Coronary artery (tissue), 2 donors: Measurements from ENCODE around the gene PLCH1.

Experiments used
- DNase-seq: peaks from one replicate; pipeline ENCODE4 v3.0.0-alpha.2; 2017; ENCODE audit warnings: low spot score
- H3K27ac ChIP-seq, 2 donors: fragments of 200-600 bp; sonication (generic); one replicate each; pipeline ENCODE4 v1.5.1; 2016 to 2019
- H3K4me3 ChIP-seq: fragments of 200-600 bp; sonication (generic); 2 replicates; pipeline ENCODE4 v1.5.1; 2016; ENCODE audit warnings: mild to moderate bottlenecking, moderate library complexity
- TF ChIP-seq, protein P1 (sequence below): fragments of 200-600 bp; sonication (generic); IDR thresholded peaks from one replicate; pipeline ENCODE4 v1.5.1; 2019; ENCODE audit warnings: antibody characterized with exemption

Gene PLCH1

DNA sequence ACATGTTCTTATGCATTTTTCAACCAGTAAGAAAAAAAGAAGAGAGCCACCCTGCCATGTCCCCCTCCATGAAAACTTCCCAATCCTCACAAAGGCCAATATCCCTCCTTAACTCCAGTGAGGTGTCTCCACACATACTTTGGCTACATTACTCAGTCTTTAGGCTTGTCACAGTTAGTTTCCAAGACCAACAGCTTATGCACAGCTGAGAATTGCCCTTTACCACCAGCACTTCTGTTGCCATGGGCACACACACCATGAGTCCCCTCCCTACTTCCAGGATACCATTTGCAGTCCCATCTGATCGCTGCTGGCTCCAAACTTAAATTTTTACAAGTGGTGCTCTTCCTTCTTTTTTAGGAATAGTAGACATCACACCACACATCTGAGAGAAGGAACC, 301.1 kb downstream of the PLCH1 start:
- no peak for DNase-seq
- H3K27ac ChIP-seq = no peak overlapping the region
- TF ChIP-seq, protein P1, sequence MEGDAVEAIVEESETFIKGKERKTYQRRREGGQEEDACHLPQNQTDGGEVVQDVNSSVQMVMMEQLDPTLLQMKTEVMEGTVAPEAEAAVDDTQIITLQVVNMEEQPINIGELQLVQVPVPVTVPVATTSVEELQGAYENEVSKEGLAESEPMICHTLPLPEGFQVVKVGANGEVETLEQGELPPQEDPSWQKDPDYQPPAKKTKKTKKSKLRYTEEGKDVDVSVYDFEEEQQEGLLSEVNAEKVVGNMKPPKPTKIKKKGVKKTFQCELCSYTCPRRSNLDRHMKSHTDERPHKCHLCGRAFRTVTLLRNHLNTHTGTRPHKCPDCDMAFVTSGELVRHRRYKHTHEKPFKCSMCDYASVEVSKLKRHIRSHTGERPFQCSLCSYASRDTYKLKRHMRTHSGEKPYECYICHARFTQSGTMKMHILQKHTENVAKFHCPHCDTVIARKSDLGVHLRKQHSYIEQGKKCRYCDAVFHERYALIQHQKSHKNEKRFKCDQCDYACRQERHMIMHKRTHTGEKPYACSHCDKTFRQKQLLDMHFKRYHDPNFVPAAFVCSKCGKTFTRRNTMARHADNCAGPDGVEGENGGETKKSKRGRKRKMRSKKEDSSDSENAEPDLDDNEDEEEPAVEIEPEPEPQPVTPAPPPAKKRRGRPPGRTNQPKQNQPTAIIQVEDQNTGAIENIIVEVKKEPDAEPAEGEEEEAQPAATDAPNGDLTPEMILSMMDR = no peak
- no peak overlapping the region for H3K4me3 ChIP-seq

DNA sequence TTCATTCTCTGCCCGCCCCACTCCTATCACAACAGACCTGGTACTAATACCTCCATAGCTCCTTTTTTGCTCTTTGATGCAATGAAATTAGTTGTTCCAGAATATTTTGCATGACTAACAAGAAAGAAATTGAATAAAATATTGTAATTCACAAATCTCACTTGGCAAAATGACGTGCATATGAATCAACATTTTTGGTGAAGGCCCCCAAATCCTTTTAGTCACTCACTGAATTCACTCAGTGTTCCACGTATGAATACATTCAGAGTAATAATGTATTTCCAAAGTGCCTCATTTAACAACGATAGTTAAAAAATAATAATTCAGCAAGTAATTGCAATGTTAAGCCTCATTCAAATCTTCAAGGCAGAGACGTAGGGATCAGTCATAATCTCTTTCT, 302.8 kb downstream of the PLCH1 start:
- Histone ChIP-seq H3K27ac (no peak overlapping the region), H3K4me3 (no peak overlapping the region)
- no peak for DNase-seq
- TF ChIP-seq, protein P1 = no peak

DNA sequence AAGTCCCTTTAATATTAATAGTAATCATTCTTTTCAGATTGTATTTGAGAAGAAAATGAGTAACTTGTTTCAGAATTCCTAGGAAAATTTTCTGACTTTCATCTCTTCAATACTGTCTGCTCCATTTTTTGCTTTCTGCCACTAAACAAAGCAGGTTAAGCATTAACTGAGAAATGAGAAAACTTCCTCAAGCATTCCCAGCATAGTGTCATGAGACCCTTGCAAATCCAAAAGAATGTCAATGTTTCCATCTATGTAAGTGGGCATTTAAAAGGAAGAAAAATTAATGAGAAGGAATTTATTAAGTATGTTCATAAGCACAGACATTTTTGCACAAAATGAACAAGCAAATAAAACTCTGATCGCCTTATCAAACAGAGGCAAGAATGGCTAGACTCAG, 303.4 kb downstream of the PLCH1 start:
- TF ChIP-seq, protein P1 = no peak
- no peak overlapping the region for H3K4me3 ChIP-seq
- DNase-seq = no peak
- no peak overlapping the region for H3K27ac ChIP-seq

DNA sequence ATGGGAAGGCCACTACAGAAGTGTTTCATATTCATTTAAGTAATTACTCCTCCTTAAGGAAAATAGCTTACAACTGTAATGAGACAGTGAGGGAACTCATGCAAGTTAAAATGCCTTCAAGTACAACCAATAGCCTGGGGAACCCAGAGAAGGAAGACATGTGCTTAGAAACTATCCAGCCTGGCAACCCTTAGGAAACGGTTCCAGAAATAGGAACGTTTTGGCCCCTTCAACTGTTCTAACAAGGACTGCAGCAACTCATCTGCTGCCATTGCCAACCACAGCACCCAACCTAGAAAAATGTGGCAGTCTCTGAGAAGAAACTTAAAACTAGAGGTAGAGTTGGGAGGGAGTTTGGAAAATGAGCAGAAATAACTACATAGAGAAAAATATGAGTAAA, 303.8 kb downstream of the PLCH1 start:
- TF ChIP-seq, protein P1 = no peak
- H3K4me3 ChIP-seq = no peak overlapping the region
- no peak overlapping the region for H3K27ac ChIP-seq
- no peak for DNase-seq

DNA sequence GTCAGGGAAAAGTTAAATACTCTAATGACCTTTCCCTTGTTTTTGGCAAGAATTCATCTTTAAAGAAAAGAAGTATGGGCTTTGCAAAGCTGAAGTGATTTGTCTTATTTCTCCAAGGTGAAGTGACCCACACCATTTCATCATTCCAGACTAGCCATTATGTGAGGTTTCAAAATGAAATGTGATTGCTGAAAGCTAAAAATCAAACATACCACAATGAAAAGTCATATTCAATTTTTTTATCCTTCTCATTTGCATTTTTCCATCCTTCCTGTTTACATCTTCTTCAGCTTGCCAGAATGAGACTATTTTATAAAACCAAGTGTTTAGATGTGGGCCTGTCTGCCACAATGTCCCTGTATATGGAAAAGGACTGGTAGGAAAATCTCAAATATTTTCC, 309.1 kb downstream of the PLCH1 start:
- Histone ChIP-seq H3K4me3 (no peak overlapping the region), H3K27ac (no peak overlapping the region)
- TF ChIP-seq, protein P1 = no peak
- DNase-seq = no peak

DNA sequence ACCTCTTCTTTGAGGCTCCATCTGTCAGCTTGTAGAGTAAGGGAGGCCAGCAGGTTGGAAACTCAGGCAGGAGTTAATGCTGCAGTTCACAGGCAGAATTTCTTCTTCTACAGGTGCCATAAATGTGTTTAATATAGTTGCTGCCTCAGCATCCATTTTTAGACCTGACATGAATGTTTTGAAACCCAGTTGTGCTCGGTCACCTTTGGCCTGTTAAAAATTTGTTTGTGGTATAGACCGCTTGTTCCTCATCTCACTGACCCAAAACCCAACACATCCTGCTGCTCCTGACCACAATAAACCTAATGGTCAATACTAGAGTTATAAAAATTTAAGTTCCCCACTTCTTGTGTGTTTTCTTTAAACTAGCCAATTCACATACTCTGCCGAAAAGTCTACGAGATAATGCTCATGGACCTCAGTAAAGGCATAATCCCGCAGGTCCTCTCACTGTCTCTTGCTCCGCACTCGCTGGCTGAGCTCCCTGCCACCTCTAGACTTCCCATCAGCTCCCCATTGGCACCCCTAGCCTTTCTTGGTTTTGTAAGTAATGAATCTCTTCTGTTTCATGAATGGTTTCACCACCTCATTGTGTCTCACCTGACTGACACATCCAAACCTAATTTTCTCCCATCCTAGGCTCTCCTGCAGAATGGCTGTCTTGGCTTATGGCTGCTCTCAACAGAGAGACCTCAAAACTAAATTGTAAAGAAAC, 312.9 kb downstream of the PLCH1 start:
- no peak for DNase-seq
- Histone ChIP-seq H3K4me3 (no peak overlapping the region), H3K27ac (no peak overlapping the region)
- TF ChIP-seq, protein P1 = no peak

DNA sequence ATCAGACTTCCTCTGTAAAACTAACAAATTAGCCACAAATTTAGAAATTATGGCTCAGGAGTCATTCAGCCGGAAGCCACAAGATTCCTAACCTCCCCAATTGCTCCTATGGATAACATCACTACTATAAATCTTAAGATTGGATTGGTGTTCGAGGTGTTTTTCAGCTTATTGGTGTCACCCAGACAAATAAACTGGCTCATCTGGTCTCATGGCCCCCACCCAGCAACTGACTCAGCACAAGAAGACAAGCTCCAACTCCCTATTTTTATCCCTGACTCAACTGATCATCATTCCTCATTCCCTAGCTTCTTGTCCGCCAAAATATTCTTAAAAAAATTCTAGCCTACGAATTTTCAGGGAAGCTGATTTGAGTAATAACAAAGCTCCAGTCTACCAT, 316.3 kb downstream of the PLCH1 start:
- TF ChIP-seq, protein P1 = no peak
- DNase-seq = no peak
- no peak overlapping the region for H3K27ac ChIP-seq
- H3K4me3 ChIP-seq = no peak overlapping the region
